Hepatocyte (in vitro differentiated cells): ENCODE data around the gene SF3B4. TPM values are rescaled to one million over a fixed set of nuclear protein-coding genes. Genes with fewer than 3 reads are reported as not detected.

Experiments used
- DNase-seq: peaks from one replicate; pipeline ENCODE4 v3.0.0-alpha.2; 2016; ENCODE audit warnings: low spot score
- H2AFZ ChIP-seq: fragments of 200-600 bp; sonication (generic); 2 replicates; pipeline ENCODE4 v1.6.0; 2016; ENCODE audit warnings: antibody characterized with exemption, mild to moderate bottlenecking
- H3K27ac ChIP-seq: fragments of 200-600 bp; sonication (generic); 2 replicates; pipeline ENCODE4 v1.5.1; 2016; ENCODE audit warnings: mild to moderate bottlenecking
- H3K27me3 ChIP-seq: fragments of 200-600 bp; sonication (generic); 2 replicates; pipeline ENCODE4 v1.6.1; 2016
- H3K36me3 ChIP-seq: fragments of 200-600 bp; sonication (generic); replicated peaks from 2 replicates; pipeline ENCODE4 v1.5.1; 2016; ENCODE audit warnings: low read depth; ENCODE audit not compliant: insufficient read depth
- H3K4me1 ChIP-seq: fragments of 200-600 bp; sonication (generic); 2 replicates; pipeline ENCODE4 v1.5.1; 2016; ENCODE audit warnings: mild to moderate bottlenecking, moderate library complexity; ENCODE audit not compliant: insufficient read depth
- H3K4me2 ChIP-seq: fragments of 200-600 bp; sonication (generic); 2 replicates; pipeline ENCODE4 v1.6.0; 2016
- H3K4me3 ChIP-seq: fragments of 200-600 bp; sonication (generic); 2 replicates; pipeline ENCODE4 v1.5.1; 2016; ENCODE audit warnings: mild to moderate bottlenecking
- H3K79me2 ChIP-seq: fragments of 200-600 bp; sonication (generic); 2 replicates; pipeline ENCODE4 v1.6.0; 2017; ENCODE audit warnings: mild to moderate bottlenecking
- H3K9me2 ChIP-seq: fragments of 200-600 bp; sonication (generic); replicated peaks from 2 replicates; pipeline ENCODE4 v1.6.0; 2017; ENCODE audit warnings: mild to moderate bottlenecking; ENCODE audit not compliant: insufficient read depth
- H3K9me3 ChIP-seq: fragments of 200-600 bp; sonication (generic); 2 replicates; pipeline ENCODE4 v1.5.1; 2016; ENCODE audit warnings: low read depth, mild to moderate bottlenecking
- H4K20me1 ChIP-seq: fragments of 200-600 bp; sonication (generic); 2 replicates; pipeline ENCODE4 v1.6.0; 2016; ENCODE audit warnings: mild to moderate bottlenecking; ENCODE audit not compliant: insufficient read depth, poor library complexity, severe bottlenecking
- EZH2 ChIP-seq: fragments of 200-600 bp; sonication (generic); IDR thresholded peaks from 2 replicates; pipeline ENCODE4 v1.6.1; 2016; ENCODE audit warnings: antibody characterized with exemption, mild to moderate bottlenecking, borderline replicate concordance
- EZH2phosphoT487 ChIP-seq: fragments of 200-600 bp; sonication (generic); IDR thresholded peaks from one replicate; pipeline ENCODE4 v1.6.1; 2018; ENCODE audit warnings: antibody characterized with exemption, mild to moderate bottlenecking, low read depth, moderate library complexity; ENCODE audit not compliant: unreplicated experiment, severe bottlenecking
- WGBS: methylation state at CpG from one replicate; pipeline ENCODE4 v1.1.6; 2016; ENCODE audit warnings: low lambda C conversion rate; ENCODE audit errors: missing lambda C conversion rate; 5-methylcytosine and 5-hydroxymethylcytosine counted together
- polyA plus RNA-seq: library from polyadenylated mRNA; unstranded; fragments of >200 nt; fragmentation: Nextera tagmentation; extraction: Ambion mirVana; gene quantifications from 2 replicates; pipeline ENCODE4 v1.2.1, GENCODE V29; 2016
- total RNA-seq: library from RNA; depleted of rRNA; stranded (reverse); fragments of >200 nt; gene quantifications from 2 replicates; pipeline ENCODE4 v1.2.3, GENCODE V29; 2014
- TF ChIP-seq, protein P1 (sequence below): fragments of 200-600 bp; sonication (generic); IDR thresholded peaks from 2 replicates; pipeline ENCODE4 v1.5.1; 2016; ENCODE audit warnings: antibody characterized with exemption, mild to moderate bottlenecking; ENCODE audit not compliant: poor library complexity

Gene SF3B4, protein sequence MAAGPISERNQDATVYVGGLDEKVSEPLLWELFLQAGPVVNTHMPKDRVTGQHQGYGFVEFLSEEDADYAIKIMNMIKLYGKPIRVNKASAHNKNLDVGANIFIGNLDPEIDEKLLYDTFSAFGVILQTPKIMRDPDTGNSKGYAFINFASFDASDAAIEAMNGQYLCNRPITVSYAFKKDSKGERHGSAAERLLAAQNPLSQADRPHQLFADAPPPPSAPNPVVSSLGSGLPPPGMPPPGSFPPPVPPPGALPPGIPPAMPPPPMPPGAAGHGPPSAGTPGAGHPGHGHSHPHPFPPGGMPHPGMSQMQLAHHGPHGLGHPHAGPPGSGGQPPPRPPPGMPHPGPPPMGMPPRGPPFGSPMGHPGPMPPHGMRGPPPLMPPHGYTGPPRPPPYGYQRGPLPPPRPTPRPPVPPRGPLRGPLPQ
- total RNA-seq (16.8 and 23.3 TPM in 2 replicates), polyA plus RNA-seq (58.6 and 68.0 TPM in 2 replicates)

DNA sequence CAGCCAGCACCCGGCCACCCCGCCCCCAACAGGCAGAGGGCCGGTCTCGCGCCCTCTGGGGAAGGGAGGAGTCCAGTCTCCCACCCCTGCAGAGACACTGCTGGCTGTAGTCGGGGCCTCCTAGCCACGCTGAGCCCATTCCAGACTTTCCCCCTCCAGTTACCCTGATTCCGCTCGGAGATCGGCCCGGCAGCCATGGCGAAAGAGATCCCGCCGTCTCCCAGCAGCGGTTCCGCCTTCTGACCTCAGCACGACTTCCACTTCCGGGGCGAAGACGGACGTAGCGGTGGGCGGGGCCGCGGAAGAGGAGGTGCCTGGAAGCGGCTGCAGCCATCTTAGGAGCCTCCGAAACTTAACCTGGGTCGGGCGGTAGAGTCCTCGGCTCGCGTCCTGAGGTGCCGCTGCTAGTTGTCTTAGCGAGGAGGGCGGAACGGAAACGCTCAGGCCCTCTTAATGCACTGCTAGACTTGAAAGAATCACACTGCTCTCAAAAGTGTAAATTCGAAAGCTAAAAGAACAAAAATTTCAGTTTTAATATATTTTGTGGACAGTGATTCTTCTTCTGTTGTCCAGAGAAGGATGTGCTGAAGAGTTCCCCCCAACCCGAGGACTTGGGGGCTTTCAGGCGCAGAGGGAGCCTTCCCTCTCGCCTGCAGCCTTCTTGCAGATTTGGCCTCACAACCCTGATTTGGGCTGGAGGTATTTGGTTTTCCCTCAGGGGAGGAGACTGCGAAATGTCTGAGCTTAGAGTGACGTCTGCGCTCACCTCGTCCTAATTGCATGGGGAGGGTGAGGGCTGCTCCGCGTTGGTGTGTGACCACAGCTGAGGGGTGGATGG is at the start of gene SF3B4:
Gene SF3B4 (minus strand): TSS at position 241 of the 838 bp plus-strand sequence. CDS start 44 bp downstream, at position 197.
- H3K9me3 ChIP-seq: no peaks in the 10 kb centered on the region
- peaks cover 5% of the 10 kb centered on the region for H3K36me3 ChIP-seq
- no peaks in the 10 kb centered on the region for H3K27me3 ChIP-seq
- TF ChIP-seq, protein P1, sequence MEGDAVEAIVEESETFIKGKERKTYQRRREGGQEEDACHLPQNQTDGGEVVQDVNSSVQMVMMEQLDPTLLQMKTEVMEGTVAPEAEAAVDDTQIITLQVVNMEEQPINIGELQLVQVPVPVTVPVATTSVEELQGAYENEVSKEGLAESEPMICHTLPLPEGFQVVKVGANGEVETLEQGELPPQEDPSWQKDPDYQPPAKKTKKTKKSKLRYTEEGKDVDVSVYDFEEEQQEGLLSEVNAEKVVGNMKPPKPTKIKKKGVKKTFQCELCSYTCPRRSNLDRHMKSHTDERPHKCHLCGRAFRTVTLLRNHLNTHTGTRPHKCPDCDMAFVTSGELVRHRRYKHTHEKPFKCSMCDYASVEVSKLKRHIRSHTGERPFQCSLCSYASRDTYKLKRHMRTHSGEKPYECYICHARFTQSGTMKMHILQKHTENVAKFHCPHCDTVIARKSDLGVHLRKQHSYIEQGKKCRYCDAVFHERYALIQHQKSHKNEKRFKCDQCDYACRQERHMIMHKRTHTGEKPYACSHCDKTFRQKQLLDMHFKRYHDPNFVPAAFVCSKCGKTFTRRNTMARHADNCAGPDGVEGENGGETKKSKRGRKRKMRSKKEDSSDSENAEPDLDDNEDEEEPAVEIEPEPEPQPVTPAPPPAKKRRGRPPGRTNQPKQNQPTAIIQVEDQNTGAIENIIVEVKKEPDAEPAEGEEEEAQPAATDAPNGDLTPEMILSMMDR: no peak
- TF ChIP-seq EZH2 (no peak), EZH2phosphoT487 (no peak)
- H3K27ac ChIP-seq: peak within 1 kb of the TSS; percentile 98
- peak; percentile 97 for DNase-seq
- under 1% methylated on average over 47 of the region's 47 CpGs for WGBS
- peak within 1 kb of the TSS; percentile 60 for H3K4me3 ChIP-seq
- peaks cover 9% of the 10 kb centered on the region for H4K20me1 ChIP-seq
- peaks cover 25% of the 10 kb centered on the region for H3K79me2 ChIP-seq
- no peaks in the 10 kb centered on the region for H3K9me2 ChIP-seq
- H3K4me1 ChIP-seq: peaks cover 28% of the 10 kb centered on the region
- H2AFZ ChIP-seq: peak within 1 kb of the TSS; percentile 40
- H3K4me2 ChIP-seq: peak within 1 kb of the TSS; percentile 89

DNA sequence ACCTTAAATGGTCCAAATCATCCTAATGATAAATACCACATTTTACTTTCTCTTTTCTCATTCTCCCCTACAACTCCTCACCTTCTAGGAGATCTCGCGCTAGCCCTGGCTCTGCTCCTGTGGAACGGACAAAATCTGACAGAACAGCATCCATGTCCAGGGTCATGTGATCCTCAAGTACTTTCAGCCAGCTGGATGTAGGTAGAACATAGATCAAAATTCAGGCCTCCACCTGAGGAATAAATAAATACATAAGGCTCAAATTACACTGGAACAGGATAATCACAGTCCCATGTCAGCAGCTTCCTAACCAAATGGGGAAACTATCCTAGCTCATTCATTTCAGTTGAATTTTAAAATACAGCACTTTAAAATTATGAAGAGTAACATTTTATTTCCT is 49.7 kb upstream of the SF3B4 start:
- Histone ChIP-seq H3K4me1 (peaks cover 5% of the 10 kb centered on the region), H4K20me1 (peaks cover 12% of the 10 kb centered on the region), H3K79me2 (peaks cover 61% of the 10 kb centered on the region), H3K9me3 (no peaks in the 10 kb centered on the region), H3K27me3 (no peaks in the 10 kb centered on the region), H3K36me3 (no peaks in the 10 kb centered on the region), H3K4me3 (no peak overlapping the region), H2AFZ (no peak overlapping the region), H3K9me2 (no peaks in the 10 kb centered on the region), H3K4me2 (no peak overlapping the region), H3K27ac (no peak overlapping the region)
- WGBS: 96% methylated on average over 3 of the region's 3 CpGs
- TF ChIP-seq EZH2 (no peak), EZH2phosphoT487 (no peak)
- TF ChIP-seq, protein P1: no peak
- DNase-seq: no peak

DNA sequence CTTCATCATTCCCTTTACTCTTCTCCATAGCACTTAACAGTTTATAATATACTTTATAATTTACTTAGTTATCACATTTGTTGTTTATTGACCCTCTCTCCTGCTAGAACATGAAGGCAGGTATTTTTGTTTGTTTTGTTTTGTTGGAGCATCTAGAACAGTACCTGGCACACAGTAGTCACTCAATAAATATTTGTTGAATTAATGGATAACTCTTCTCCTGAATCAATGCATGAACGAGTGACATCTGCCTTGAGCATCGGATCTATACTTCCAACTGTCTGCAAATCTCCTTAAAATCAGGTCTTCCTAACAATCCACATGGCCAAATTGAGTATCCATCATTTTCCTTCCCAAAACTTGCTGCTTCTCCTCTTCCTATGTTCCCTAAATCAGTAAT is 44.9 kb upstream of the SF3B4 start:
- no peaks in the 10 kb centered on the region for H3K36me3 ChIP-seq
- no peak for DNase-seq
- peaks cover 3% of the 10 kb centered on the region for H4K20me1 ChIP-seq
- no peaks in the 10 kb centered on the region for H3K4me1 ChIP-seq
- H3K4me2 ChIP-seq: no peak overlapping the region
- H3K79me2 ChIP-seq: peaks cover 21% of the 10 kb centered on the region
- H3K27ac ChIP-seq: no peak overlapping the region
- no peaks in the 10 kb centered on the region for H3K27me3 ChIP-seq
- TF ChIP-seq EZH2: no peak
- no peak for TF ChIP-seq EZH2phosphoT487
- TF ChIP-seq, protein P1: no peak
- no peak overlapping the region for H3K4me3 ChIP-seq
- H2AFZ ChIP-seq: no peak overlapping the region
- H3K9me2 ChIP-seq: no peaks in the 10 kb centered on the region
- no peaks in the 10 kb centered on the region for H3K9me3 ChIP-seq
- whole genome bisulfite sequencing: 93% methylated on average over 2 of the region's 2 CpGs
